GM12891 (cell line): Measurements from ENCODE around the gene SLC30A1.

Experiments
- PAX5 ChIP-seq: IDR thresholded peaks from 2 replicates; pipeline ENCODE4 v1.6.1; 2011; ENCODE audit warnings: low read length, moderate library complexity, mild to moderate bottlenecking; ENCODE audit not compliant: insufficient read depth, severe bottlenecking
- POLR2A ChIP-seq: IDR thresholded peaks from 2 replicates; pipeline ENCODE4 v1.6.1; 2011; ENCODE audit warnings: low read depth, low read length, control low read depth
- POLR2AphosphoS5 ChIP-seq: IDR thresholded peaks from 2 replicates; pipeline ENCODE4 v1.6.1; 2011; ENCODE audit warnings: low read depth, low read length, control low read depth
- POU2F2 ChIP-seq: IDR thresholded peaks from 2 replicates; pipeline ENCODE4 v1.6.1; 2011; ENCODE audit warnings: low read depth, mild to moderate bottlenecking, control low read depth, low read length, moderate library complexity
- TAF1 ChIP-seq: IDR thresholded peaks from 2 replicates; pipeline ENCODE4 v1.6.1; 2011; ENCODE audit warnings: low read depth, low read length, control low read depth

DNA sequence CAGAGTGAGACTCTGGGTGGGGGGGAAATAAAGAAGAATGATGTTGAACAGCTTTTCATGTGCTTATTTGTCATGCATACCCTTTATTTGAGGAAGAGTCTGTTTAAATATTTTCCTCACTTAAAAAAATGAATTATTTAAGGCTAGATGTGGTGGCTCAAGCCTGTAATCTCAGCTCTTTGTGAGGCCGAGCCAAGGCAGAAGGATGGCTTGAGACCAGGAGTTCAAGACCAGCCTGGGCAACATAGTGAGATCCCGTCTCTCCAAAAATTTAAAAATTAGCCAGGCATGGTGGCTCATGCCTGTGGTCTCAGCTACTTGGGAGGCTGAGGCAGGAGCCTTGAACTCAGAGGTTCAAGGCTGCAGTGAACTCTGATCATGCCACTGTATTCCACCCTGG, 25.4 kb downstream of the SLC30A1 start:
- TF ChIP-seq POLR2A (no peak), POLR2AphosphoS5 (no peak), TAF1 (no peak), PAX5 (no peak), POU2F2 (no peak)
